Nucleus accumbens (tissue), 56 donors: ENCODE results near the gene CCDC8.
"Not testable (repeated sequence)": the region's sequence is repeated elsewhere in the genome, so short reads cannot be mapped to it uniquely, and the experiment has no call there.

ENCODE experiments used
- DNase-seq, 56 donors: peaks; one replicate each; lab custom pipeline; 2025; lab: John Stamatoyannopoulos, UW

CCDC8 gene

GRCh38 chr19:46429999-46430398, 16.6 kb upstream of the CCDC8 start:
- DNase-seq = no peak

GRCh38 chr19:46428239-46429135, 15.1 kb upstream of the CCDC8 start, which contains the start of gene PNMA8C:
Gene PNMA8C, minus strand, starts transcription at chr19:46428936. Its CDS starts 577 bp downstream, at chr19:46428359.
- peak in 55 of 56 donors; percentile 29 to 92 (median 75) for DNase-seq

- DNase-seq = peak in 6 of 56 donors; percentile 8 to 43 (median 26)
Observed at GRCh38 chr19:46427518-46428045, 14.2 kb upstream of the CCDC8 start.

GRCh38 chr19:46426506-46427162, 13.3 kb upstream of the CCDC8 start:
- peak in 55 of 56 donors; percentile 6 to 88 (median 68) for DNase-seq

- peak in 13 of 56 donors; percentile 21 to 63 (median 53) for DNase-seq
Observed at GRCh38 chr19:46426035-46426505, 12.7 kb upstream of the CCDC8 start.

GRCh38 chr19:46423188-46423587, 9.8 kb upstream of the CCDC8 start:
- DNase-seq = no peak

- no peak for DNase-seq
Observed at GRCh38 chr19:46422344-46422743, 9.0 kb upstream of the CCDC8 start.

GRCh38 chr19:46420056-46420455, 6.7 kb upstream of the CCDC8 start:
- DNase-seq = no peak

- peak in 51 of 56 donors; percentile 16 to 91 (median 66) for DNase-seq
Observed at GRCh38 chr19:46415804-46416709, 2.7 kb upstream of the CCDC8 start.

GRCh38 chr19:46414899-46415298, 1.5 kb upstream of the CCDC8 start:
- not testable (repeated sequence) for DNase-seq

GRCh38 chr19:46412650-46413261, 608 bp downstream of the CCDC8 start:
- no peak for DNase-seq

- no peak for DNase-seq
Observed at GRCh38 chr19:46411925-46412649, 1.3 kb downstream of the CCDC8 start.

- DNase-seq = no peak
Observed at GRCh38 chr19:46411088-46411924, 2.1 kb downstream of the CCDC8 start.

GRCh38 chr19:46410205-46411087, 2.9 kb downstream of the CCDC8 start:
- DNase-seq = no peak

- DNase-seq = no peak
Observed at GRCh38 chr19:46409191-46409590, 4.2 kb downstream of the CCDC8 start.

GRCh38 chr19:46408664-46409039, 4.7 kb downstream of the CCDC8 start:
- peak in 32 of 56 donors; percentile 6 to 71 (median 36) for DNase-seq
